GM18508 (cell line): Measurements from ENCODE around the gene ITPRID1.

Experiments
- ATAC-seq: cut with Tn5 transposase; IDR thresholded peaks from one replicate; pipeline ENCODE4 v1.9.1; 2021; ENCODE audit warnings: moderate number of reproducible peaks; ENCODE audit not compliant: insufficient read depth, unreplicated experiment

ITPRID1 gene

DNA sequence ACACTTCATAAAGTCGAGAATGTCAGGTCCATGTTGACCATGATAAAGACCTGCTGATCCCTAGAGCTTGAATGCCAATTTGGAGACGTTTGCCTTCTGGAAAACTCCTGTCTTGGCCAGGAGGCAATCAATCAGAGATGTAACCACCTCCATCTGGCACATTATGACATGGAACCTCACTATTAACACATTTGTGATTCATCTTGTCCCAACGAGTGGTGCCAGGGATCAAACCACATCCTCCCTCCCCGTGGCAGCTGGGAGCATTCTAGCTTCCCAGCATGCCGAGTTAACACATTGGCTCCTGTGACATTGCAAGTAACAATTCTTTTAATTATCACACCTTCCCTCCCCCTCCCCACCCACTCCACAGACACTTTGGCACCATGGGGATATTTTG lies 89.2 kb downstream of the ITPRID1 start:
- ATAC-seq: no peak

DNA sequence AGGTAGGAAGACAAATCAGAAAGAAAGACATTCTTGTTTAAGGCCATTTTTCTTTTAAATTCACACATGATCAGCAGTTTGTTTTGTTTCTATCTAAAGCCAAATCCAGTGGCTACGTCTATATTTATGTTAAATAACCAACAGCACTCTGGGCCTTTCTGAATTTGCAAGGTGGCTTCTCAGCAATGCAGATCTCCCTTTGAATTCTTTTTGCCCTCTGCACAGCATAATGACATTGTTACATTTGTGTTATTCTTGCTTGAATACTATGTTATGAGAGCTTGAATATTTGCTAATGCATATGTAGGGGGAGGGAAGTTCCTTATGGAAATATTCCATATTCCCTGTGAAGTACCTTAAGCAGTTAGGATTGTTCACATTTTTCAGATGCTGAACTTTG lies 99.7 kb downstream of the ITPRID1 start:
- ATAC-seq: no peak

DNA sequence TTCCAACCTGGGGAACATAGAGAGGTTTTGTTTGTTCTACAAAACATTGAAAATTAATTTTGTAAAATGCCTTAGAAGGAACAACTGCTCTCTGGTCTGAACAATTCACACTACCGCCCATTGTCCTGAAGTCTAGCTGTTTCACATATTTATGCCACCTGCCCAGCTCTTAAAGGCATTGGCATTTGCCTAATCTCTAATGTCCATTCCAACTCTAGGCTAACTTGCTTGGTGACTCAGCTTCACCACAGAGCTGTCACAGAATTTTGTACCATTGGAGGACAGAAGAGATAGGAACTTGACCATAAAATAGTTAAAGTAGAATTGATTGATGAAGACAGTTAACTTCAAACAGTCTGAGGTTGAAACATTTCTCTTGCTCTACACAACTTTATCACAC lies 119.6 kb downstream of the ITPRID1 start:
- ATAC-seq: no peak

DNA sequence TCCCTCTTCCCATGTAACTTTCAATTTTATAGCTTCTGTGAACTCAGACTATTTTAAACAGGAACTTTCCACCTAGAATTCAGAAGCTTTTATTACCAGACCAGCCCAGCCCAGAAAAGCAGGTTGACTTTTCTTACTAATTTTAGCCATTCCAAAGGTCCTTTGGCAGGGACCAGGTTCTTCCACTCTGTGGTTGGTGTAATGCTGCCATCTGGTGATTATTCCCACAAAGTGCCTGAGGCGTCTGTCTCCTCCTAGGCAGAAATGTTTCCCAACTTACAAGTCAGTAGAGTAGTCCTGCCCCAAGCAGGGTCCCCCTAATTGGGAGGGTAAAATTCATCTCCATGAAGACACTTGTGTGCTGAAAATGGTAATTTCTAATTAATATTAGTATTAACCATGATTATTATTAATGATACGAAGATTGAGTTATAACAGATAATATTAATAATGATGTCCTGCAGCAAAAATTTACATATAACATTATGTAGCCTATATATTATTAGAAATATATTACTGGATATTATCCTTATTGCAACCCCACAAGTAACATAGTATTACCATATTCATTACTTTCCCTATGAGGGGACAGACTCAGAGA lies 120.1 kb downstream of the ITPRID1 start:
- no peak for ATAC-seq

GRCh38 chr7:31640381-31640780 lies 126.5 kb downstream of the ITPRID1 start:
- ATAC-seq: no peak

DNA sequence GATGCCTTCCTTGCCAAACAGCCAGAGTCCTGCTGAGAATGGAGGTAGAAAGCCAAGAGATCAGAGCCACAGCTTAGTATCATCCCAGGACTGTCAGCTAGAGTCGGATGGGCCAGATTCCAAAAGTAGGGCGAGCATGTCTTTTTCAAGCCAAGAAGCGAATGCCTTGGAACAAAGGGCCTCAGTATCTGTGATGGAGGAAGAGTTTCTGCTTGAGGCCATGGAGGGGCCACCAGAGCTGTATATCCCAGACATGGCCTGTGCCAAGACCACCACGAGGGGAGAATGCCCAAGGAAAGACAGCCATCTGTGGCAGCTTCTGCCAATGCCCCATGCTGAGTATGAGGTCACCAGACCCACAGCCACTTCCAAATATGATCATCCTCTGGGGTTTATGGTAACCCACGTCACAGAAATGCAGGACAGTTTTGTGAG lies 128.8 kb downstream of the ITPRID1 start:
- ATAC-seq: no peak

DNA sequence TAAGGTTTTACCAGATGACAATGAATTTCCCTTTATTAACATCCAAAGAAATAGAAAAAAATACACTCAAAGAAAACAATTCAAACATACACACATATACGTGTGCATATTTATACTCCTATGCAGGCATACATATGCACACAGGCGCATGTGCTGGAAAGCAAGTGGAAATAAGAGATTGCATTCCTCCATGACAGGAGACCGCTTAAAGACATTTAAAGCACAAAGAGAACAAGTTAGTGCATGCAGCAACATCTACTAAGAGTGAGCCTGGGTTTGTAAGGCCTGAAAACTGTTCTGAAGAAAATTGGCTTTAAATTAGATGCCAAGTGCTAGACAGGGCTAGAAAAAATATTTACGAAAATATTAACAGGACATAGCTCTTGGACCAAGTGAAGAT lies 133.1 kb downstream of the ITPRID1 start:
- no peak for ATAC-seq

- ATAC-seq: no peak
Measured at GRCh38 chr7:31647511-31647910, 133.6 kb downstream of the ITPRID1 start.

GRCh38 chr7:31648288-31648687 lies 134.4 kb downstream of the ITPRID1 start:
- ATAC-seq: no peak

- no peak for ATAC-seq
Measured at GRCh38 chr7:31648880-31649279, 135.0 kb downstream of the ITPRID1 start.

GRCh38 chr7:31651234-31652062 lies 137.6 kb downstream of the ITPRID1 start:
- ATAC-seq: no peak

DNA sequence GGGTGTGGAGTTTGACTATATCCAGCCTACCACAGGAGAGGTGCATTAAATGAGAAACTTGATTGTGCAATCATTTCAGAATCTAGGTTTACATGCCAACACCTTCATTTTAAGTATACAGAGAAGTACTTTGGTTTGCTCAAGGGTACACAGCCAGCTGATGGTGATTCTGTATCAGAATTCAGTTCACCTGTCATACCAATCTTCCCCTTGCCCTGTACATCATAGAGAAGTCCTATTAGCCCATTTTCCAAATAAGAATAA lies 138.1 kb downstream of the ITPRID1 start:
- no peak for ATAC-seq

DNA sequence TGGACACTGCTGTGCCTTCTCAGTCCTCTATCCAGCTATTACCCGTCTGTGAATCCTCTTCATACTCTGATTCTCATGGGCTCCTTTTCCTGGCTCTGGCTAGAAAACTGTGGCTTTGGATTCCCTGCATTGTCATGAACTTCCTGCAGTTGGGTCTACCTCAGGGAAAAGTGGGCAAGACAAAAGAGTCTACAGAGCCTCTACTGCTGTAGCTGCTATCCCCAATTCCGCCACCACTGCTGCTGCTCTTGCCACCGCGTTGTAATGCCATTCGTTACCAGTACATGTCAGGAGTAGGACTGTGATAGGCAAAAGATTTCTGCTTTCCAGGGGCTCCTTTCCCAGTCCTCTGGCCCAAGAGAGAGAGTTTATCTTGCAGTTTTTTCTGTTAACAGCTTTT lies 149.2 kb downstream of the ITPRID1 start:
- ATAC-seq: no peak

GRCh38 chr7:31664890-31665289 lies 151.0 kb downstream of the ITPRID1 start:
- ATAC-seq: no peak

GRCh38 chr7:31665546-31665945 lies 151.7 kb downstream of the ITPRID1 start:
- no peak for ATAC-seq

GRCh38 chr7:31669461-31669860 lies 155.6 kb downstream of the ITPRID1 start:
- no peak for ATAC-seq

DNA sequence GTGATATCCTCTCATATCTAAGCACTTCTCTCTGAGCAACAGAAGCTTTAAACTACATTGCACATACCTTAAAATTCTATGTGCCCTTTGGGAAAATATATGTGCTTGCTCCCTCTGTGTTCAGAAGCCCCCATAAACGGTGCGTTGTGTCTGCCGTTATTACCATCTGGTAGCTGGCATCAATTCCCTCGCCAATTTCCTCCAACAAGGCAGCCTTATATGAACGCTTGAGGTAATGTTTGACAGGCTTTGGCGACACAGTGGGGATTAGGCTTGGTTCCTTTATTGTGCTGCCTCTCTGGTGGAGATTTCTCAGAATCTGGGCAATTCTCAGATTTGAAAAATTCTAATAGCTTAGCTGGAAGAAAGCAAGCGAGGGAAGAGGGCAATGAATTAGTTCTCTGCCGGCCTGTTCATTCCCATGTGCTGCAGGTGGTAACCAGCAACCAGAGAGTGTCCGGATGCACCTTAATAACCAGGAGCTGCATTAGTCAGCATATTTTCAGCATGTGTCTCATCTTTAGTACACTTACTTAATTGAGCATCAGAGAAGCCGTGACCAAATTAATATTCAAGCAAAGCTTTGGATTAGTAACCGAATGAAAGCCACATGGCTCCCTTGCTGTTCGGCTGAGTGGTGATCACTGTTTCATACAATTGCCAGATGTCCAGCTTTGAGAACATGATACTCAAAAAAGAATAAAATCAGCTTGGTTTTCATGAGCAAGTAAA lies 165.8 kb downstream of the ITPRID1 start:
- ATAC-seq: no peak

- ATAC-seq: no peak
Measured at GRCh38 chr7:31683445-31684225, 169.7 kb downstream of the ITPRID1 start.

DNA sequence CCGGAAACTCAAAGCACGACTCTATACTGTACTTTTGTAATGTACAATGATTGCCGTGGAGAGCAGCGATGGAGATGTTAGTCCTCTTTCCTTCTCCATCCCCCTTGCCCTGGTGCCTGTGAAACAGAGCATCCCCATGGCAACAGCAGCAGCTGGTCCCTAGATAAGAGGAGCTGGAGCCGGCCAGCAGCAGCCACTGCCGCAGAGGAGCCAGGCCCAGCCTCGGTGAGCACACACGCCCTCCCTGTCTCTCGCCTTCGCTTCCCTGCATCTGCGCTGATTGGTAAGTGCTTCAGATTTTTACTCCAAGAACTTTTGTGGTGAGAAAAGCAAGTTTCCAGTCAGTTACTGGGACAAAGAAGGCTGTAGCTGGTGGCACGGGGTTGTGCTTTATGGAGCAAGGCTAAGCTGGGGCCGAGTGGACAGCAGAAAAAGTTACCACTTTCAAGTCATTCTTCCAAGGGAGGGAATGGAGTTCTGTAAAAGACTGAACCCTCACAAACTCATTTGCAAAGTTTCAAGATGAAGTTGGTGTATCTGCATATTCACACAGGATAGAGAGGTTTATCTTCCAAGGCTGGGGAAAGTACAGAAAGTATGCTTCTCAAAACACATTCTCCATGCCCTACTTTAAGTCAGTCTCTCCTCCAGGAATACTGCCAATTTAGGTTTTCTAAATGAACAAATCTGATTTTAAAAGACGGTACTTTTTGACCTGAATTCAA lies 173.3 kb downstream of the ITPRID1 start, which contains the start of gene PPP1R17:
PPP1R17 (plus strand) TSS at position 192 of the 725 bp plus-strand sequence. CDS start 5,227 bp downstream, outside the sequence.
- ATAC-seq: no peak

DNA sequence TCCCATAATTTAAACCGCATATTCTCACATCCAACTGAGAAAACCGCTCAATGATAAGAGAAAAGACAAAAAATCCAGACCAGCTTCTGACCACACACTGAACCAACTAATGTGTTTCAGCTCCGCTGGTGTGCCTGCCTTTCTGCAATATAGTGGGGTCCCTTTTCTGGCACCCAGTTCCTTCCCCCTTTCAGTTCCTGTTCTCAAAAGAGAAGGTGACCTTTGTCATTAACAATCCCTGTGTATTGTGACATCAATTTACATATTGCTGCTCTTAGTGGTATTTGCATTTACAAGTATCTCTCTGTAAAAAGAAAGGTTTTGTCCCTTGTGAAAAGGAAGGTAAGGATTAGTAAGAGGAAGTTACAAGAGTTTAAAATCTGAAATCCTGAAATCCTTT lies 174.5 kb downstream of the ITPRID1 start:
- ATAC-seq: peak; percentile 92
